ENCODE results near the gene CIAO2A.
"Not testable (repeated sequence)": the region's sequence is repeated elsewhere in the genome, so short reads cannot be mapped to it uniquely, and the experiment has no call there.

Gene CIAO2A

DNA sequence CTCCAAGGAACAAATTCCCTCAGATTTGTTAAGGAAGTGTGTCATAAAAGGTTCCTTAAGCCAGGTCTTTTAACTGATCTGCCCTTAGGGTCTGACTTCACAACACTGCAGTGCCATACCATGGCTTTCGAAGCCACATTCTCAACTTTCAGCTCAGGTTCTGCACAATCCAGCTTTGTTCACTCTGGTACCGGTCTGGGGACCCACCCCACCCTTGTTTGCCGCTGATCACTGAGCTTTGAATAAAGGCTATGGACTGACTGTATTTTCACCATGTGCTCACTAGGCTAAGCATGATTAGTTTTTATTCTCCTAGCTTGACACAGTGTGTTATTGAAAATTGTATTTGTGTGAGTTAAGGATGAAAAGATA, 18.0 kb upstream of the CIAO2A start:
- FAIRE-seq = no peak

DNA sequence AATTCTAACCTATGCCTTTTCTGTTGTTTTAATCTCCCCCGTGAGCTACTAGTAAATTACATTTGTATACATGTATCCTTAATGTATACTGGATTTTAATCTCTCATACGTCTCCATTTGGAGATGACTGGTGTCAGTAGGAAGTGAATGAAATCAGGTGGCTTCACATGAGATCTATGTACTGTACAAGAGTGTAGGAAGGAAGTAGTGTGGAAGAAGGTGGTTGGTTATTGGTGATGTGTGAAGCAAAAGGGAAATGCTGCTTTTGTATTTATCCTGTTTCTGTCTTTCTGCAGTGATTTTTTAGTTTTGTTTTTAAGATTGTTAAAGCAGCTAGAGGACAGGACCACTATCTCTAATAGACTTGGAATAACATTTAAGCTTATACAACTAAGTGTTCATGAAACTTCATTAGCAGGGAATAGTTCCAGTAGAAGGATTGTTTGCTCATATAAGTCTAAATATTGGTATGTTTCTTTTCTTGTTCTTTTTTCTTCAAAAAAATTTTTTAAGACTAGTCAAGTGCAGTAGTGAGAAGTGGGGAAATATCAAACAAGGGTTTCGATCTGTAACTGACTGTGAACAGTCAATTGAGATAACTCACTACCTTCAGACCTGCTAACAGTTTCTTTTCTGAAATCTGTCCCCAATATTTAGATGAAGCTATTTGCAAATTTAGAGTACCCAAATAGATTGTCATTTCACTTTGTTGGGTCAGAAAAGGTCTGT, 17.5 kb upstream of the CIAO2A start:
- FAIRE-seq = no peak

DNA sequence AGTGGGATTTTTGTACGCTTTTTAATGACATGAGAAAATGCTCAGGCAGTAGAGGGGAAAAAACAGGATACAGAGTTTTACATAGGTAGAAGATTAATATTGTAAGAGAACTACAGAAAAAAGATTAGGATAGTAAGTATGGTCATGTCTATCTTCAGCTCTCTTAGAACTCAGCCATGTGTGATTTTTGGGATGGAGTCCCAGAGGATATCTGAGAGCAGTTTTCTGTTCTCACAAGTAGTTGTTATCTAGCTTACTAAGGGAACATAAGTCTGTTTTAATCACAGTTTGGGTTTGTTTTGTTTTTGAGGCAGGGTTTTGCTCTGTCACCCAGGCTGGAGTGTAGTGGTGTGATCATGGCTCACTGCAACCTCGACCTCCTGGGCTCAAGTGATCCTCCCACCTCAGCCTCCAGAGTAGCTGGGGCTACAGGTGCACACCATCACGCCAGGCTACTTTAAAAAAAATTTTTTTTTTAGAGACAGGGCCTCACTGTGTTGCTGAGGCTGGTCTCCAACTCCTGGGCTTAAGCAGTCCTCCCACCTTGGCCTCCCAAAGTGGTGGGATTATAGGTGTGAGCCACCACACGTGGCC, 16.6 kb upstream of the CIAO2A start:
- not testable (repeated sequence) for FAIRE-seq

DNA sequence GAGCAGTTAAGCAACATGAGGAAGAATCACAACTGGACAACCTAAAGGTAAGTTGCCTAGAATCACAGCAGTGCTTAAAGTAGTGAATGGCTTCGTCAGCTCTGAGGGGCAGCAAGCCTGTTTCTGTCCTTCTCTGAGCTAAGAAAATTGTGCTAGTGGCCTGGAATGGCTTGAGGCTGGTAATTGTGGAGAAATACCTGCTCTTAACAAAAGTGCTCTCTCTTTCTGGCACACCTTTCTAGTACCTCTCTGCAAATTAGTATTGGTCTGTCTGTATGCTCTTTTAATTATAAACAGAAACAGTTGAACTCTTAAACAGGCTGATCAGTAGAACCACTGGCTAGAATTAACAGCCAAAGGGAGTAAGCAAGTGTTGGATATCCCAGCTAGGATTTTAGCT, 13.7 kb upstream of the CIAO2A start:
- no peak for FAIRE-seq

DNA sequence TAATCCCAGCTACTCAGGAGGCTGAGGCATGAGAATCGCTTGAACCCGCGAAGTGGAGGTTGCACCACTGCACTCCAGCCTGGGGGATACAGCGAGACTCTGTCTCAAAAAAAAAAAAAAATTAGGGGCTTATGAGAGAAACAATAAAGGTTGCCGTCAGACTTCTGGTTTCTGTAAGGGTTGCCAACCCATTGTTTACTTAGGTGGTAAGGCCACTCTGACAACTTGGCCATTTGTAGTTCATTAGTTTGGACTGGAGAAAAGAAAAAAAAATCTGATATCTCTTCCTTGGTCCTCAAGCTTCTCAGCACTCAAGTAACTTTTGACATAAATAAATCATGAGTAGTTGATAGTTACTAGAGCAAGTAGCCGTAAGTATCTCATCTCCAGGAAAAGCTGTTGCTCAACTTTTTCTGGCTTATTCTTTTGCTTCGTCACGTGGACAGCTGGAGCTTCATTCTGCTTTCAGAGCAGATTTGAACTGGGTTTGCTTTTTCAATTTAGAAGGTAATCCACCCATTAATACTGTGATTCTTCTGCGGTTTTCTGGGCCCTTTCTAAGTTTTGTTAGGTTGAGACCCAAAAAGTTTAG, 11.6 kb upstream of the CIAO2A start:
- no peak for FAIRE-seq

DNA sequence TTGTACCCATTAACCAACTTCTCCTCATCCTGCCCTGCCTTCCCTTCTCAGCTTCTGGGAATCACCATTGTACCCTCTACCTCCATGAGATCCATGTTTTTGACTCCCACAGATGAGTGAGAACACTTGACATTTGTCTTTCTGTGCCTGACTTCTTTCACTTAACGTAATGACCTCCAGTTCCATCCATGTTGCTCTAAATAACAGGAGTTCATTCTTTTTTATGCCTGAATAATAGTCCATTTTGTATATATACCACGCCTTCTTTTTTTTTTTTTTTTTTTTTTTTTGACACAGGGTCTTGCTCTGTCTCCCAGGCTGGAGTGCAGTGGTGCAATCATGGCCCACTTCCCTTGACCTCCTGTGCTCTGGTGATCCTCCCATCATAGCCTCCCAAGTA, 8.9 kb upstream of the CIAO2A start:
- no peak for FAIRE-seq

DNA sequence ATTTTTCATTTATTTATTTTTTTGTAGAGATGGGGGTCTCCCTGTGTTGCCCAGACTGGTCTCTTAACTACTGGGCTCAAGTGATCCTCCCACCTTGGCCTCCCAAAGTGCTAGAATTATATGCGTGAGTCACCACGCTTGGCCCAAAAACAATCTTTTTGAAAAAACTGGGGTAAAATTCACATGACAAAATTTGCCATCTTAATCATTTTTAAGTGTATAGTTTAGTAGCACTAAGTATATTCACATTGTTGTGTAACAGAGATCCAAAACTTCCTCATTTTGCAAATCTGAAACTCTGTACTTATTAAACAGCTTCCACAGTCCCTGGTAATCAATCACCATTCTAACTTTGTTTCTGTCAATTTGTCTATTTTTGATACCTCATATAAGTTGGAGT, 7.3 kb upstream of the CIAO2A start:
- no peak for FAIRE-seq

DNA sequence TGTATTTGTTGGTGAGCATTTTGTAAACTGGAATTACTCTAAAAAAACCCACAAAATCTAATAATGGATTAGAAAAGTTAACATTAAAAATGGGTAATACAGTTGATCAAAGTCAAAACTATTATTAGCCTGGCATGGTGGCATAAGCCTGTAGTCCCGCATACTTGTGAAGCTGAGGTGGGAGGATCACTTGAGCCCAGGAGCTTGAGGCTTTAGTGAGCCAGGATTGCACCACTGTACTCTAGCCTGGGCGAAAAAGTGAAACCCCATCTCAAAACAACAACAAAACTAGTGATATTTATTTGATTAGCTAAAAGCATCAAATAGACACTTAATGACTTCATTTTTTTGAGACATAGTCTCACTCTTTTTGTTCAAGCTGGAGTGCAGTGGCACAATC, 5.7 kb upstream of the CIAO2A start:
- FAIRE-seq = no peak

DNA sequence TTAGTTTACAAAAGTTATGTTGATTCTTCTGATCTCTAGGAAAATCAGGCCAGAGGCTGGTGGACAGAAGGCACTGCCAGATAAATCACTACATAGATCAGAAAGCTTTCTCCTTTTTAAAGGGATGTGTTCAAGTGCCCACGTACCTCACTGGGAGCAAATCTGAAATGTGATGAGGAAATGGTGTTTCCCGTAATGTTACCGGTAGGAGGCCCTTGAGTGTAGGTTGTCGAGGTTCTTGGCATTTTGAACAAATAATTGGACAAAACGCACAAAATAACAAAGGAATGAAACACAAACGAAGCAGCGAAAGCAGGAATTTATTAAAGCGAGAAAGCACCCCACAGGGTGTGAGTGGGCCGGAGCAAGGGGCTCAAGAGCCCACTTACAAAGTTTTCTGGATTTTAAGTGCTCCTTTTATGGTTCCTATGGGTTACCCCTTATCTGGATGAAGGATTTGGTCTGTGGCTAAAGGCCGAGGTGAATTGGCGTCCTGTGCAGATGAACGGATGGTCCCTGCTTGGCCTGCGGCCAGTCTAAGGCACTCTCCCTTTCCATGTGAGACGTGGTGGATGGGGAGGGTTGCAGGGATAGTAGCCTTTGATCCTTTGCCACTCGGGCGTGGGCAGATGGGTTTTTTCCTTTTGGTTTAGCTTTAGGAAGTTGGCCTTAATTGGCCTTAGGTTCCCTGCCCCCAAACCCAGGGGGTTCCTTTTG, 3.2 kb upstream of the CIAO2A start:
- no peak for FAIRE-seq

DNA sequence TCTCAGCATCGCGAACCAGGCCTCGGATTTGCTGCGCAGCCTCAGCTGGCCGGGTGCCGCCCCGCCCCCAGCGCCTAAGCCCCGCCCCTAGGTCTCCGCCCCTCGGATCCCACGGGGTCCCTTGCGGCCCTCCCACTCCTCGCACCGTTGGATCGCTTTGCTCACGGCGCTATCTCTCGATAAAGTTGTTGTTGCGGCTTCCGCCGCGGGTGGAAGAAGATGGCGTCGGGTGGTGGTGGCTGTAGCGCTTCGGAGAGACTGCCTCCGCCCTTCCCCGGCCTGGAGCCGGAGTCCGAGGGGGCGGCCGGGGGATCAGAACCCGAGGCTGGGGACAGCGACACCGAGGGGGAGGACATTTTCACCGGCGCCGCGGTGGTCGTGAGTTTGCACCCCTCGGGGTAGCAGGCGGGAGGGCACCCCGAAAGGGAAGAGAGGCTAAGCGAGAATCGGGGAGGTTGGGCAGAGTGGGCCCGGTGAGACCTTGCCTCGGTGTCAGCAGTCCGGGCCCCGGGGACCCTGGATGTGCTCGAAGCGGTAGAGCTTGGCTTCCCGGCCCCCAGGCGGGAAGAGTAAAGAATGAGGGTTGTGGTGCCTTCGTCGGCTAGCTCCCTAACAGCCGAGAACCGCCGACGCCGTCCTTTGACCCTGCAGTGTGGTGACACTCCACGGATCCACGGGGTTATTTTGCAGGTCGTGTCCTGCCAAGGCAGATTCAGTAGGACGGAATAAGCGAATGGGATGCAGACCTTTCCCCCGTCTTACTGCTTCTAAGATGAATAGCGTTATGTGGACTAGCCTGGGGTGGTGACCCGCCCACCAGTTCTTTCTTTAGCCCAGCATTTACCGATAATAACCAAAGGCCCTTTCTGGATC, 2.4 kb upstream of the CIAO2A start, which contains the start of gene SNX1:
Gene SNX1 (plus strand): TSS at position 188 of the 873 bp plus-strand sequence. CDS start 32 bp downstream, at position 220.
- FAIRE-seq = no peak

DNA sequence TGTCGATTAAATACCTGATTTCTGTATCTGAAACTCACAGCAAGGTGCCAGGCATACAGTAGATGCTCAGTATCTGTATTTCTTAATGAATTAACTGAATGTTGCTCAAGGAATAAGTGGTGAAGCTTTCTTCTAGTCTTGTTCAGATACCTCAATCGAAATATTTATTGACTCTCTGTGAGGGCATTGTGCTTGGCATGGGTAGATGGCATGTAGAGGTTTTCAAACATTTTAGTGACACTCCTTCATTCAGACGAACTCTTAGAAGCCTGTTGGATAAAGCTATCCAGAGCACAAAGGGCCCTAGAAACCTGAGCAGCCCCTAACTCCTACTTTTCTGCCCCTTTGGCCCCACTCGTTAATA, 1.8 kb upstream of the CIAO2A start:
- FAIRE-seq = no peak

DNA sequence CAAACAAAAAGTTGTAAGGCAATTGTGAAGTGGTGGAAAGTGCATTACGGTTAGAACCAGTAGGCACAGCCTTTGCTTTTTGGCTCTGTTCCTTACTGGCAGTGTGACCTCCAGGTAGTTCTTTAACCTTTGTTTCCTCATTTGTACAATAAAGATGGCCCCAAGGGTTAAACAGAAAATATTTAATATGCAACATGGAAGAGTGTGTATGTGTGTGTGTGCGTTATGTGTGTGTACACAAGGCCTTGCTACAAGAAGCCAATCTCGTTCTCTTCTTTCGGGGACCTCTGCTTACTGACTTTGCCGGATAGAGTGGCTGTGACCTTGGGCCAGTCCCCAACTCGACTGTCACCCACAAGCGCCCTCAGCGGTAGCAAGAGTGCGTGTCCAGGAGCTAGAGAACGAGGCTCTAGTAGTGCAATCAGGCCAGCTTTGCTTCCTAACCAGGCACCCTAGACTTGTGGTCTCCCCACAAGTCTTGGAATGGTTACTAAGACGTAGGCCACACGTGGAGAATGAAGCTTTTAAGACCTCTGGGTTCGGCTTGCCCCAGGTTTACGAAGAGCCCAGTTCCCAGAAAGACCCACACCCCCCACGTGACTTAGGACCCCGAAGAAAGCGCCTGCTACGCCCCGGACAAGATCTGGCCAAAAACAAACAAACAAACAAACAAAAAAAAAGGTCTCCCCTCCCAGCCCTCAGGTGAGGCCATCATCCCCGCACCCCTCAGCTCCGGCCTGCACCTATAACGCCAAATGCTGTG, 593 bp downstream of the CIAO2A start:
- no peak for FAIRE-seq

DNA sequence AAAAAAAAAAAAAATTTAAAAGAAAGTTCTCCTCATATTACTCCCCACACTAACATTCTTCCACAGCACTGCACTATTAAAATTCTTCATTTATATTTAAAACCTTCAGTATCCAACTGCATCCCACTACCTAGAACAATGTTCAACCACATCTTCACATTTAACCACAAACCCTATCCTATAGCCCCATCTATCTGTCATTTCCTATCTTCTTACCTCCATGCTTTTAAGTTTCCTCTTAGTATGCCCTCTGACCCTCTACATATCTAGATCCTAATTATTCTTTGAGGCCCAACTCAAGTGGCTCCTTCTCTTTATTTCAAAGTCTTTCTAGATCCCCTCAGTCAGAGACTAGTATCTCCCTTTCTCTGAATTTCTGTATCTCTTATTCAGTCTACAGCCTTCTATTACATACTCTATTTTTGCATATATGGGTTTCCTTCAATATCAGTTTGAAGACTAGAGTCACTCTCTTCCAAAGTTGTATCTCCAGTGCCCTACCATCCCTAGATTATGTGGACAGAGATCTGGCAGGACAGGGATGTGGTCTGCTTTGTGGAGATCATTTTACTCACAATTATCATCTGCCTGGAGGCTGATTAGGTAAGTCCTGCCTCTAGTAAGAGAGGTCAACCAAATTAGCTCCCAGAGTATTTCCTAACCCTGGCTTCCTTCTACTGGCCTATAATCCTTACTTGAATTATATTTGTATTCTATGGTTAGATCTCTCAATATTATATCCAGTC, 1.4 kb downstream of the CIAO2A start:
- no peak for FAIRE-seq

DNA sequence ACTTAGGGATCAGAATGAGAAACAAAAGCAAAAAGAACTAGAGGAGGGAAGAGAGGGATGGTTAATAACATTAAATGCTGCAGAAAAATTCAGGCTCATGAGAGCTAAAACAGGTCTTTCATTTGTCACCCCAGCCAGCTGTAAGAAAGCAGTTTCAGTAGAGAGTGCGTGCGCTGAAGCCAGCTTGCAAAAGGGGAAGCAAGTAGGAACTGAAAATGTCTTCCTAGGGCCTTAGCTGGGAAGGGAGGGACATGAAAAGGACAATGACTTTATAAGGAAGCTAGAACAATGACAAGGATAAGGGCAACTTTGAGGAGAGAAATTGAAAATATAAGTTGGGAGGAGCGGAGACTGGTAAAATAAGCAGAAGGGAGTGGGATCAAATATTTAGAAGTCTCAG, 3.1 kb downstream of the CIAO2A start:
- no peak for FAIRE-seq

DNA sequence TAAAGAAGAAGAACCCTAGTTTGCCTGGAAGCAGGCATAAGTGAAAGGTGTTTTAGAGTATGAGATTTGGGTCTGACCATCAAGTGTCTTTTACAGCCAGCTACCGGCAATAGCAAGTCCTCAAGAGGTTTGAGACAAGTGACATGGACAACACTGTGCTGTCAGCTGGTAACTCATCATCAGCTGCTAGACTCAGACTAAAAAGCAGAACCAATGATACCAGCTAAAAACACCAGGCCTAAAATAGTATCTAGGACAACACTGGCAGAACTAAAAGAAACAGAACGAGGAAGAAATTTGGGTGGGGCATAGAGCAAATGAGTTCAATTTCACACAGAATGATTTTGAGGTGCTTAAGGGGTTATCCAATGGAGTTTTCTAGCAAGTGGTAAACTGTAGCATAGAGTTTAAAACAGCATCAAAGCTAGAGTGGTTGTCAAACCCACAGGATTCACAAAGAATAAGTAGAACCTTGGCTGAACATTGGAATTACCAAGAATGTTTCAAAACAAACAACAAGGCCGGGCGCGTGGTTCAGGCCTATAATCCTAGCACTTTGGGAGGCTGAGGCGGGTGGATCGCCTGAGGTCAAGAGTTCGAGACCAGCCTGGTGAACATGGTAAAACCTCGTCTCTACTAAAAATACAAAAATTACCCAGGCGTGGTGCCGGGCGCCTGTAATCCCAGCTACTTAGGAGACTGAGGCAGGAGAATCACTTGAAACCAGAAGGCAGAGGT, 3.9 kb downstream of the CIAO2A start:
- FAIRE-seq = no peak

DNA sequence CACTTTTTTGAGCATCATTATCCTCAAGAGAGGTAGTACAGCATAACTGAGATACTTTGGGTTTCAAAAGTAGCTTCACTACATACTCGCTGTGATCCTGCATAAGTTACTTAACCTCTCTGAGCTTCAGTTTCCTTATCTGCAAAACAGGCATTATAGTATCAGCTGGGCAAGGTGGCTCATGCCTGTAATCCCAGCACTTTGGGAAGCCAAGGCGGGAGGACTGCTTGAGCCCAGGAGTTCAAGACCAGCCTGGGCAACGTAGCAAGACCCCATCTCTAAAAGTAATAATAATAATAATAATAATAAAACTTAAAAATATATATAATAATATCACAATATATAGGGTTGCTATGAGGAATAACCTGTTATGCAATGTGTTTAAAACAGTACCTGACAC, 10.9 kb downstream of the CIAO2A start:
- FAIRE-seq = no peak

DNA sequence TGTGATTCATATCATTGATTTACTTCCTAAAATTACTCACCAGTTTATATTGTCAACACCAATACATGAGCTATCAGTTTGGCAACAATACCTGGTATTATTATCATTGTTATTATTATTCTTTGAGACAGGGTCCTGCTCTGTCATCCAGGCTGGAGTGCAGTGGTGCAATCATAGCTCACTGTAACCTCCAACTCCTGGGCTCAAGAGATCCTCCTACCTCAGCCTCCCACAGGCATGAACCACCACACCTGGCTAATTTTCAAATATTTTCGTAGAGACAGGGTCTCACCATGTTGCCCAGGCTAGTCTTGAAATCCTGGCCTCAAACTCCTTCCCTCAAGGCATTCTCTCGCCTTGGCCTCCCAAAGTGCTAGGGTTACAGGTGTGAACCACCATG, 20.1 kb downstream of the CIAO2A start:
- FAIRE-seq = not testable (repeated sequence)

DNA sequence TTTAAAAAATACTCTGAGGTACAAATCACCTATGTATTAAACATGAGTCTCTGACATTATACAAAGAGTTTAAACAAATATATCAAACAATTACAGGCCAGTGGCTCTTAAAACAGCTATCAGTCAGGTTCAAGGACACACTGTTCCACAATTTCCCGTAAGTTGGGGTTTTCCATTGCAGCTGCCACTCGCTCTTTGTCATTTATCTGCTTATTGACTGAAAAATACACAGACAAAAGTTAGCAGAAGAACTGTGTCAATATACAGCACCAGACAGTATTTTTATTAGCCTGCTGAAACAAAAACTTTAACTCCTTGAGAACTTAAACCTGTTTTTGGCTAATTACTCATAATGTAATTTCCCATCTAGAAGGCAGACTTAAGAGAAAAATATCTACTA, 20.8 kb downstream of the CIAO2A start:
- no peak for FAIRE-seq

DNA sequence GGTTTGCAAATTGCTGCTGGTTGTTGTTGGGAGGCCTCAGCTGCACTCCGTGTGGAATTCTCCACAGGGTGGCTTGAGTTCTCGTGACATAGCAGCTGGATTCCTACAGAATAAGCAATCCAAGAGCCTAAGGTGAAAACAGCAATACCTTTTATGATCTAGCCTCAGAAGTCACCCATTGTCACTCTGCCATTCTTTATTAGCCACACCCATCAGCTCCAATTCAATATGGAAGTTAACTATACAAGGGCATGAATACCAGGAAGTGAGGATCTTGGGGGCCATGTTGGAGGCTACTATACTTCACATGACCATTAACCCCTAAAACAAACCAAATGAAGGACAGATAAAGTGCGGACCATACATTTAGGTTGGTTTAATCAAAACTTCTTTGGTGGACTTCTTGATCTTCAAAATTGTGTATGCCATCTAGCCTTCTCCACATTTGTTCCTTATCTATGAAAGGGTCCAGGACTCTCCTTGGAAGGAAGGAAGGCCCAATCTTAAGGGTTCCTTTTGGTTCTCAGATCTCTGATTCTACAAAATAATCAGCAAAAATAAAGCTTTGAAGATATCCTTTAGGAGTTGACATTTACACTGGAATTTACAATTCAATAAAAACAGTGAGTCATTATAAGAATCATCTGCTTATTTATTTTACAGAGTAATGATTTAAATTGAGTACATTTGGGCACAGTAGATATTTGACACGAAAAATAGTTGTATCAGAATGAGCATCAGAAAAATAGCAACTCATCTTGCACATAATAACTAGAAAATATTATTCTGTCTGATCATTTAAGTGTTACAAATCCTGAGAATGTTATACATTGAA, 21.5 kb downstream of the CIAO2A start:
- FAIRE-seq = no peak

Data from endometrium (tissue), 2 donors.